Vagina (tissue), 2 donors: Measurements from ENCODE around the gene PNKD. TPM values are rescaled to one million over a fixed set of nuclear protein-coding genes. Genes with fewer than 3 reads are reported as not detected.

ENCODE experiments used
- DNase-seq, 2 donors: peaks; one replicate each; pipeline ENCODE4 v3.0.0-alpha.2; 2017; ENCODE audit errors: extremely low spot score in 2 of 2
- H3K27ac ChIP-seq: fragments of 200-600 bp; sonication (generic); one replicate; pipeline ENCODE4 v1.5.1; 2019
- H3K27me3 ChIP-seq: fragments of 200-600 bp; sonication (generic); one replicate; pipeline ENCODE4 v1.5.1; 2019
- H3K36me3 ChIP-seq, 2 donors: fragments of 200-600 bp; sonication (generic); one replicate each; pipeline ENCODE4 v1.5.1; 2017 to 2019
- H3K4me1 ChIP-seq: fragments of 200-600 bp; sonication (generic); one replicate; pipeline ENCODE4 v1.5.1; 2019
- H3K4me3 ChIP-seq, 2 donors: fragments of 200-600 bp; sonication (generic); 1 replicate in 1 of 2; 2 replicates in 1 of 2; pipeline ENCODE4 v1.5.1; 2016 to 2019
- H3K9me3 ChIP-seq: fragments of 200-600 bp; sonication (generic); one replicate; pipeline ENCODE4 v1.5.1; 2019
- POLR2A ChIP-seq, 2 donors: fragments of 450-650 bp; IDR thresholded peaks; one replicate each; pipeline ENCODE4 v1.6.1; 2017; ENCODE audit warnings: antibody characterized with exemption in 2 of 2, mild to moderate bottlenecking in 2 of 2, moderate library complexity in 2 of 2
- POLR2AphosphoS5 ChIP-seq, 2 donors: sonication (generic); formaldehyde crosslinking; IDR thresholded peaks; one replicate each; pipeline ENCODE4 v1.9.0; 2017; ENCODE audit warnings: antibody characterized with exemption in 2 of 2, mild to moderate bottlenecking in 2 of 2, low read depth in 1 of 2; ENCODE audit not compliant: insufficient read depth in 1 of 2
- intact Hi-C: fragments of 100-400 bp; cut with DNase I; formaldehyde crosslinking; loops from one replicate; pipeline ENCODE4 v1.15.1; 2023
- total RNA-seq: library from RNA; depleted of rRNA; stranded (reverse); fragments of >200 nt; gene quantifications from one replicate; pipeline ENCODE4 v1.2.3, GENCODE V29; 2016
- TF ChIP-seq, protein P1 (sequence below), 3 experiments: fragments of 450-650 bp in 2 of 3; fragments of 200-600 bp in 1 of 3; sonication (generic) in 1 of 3; IDR thresholded peaks; one replicate each; pipeline ENCODE4 v1.5.1; 2017 to 2019; ENCODE audit warnings: antibody characterized with exemption in 3 of 3, mild to moderate bottlenecking in 2 of 3, moderate library complexity in 2 of 3

PNKD gene
- total RNA-seq, 1 donor from 2014 or later = 28.7 TPM

DNA sequence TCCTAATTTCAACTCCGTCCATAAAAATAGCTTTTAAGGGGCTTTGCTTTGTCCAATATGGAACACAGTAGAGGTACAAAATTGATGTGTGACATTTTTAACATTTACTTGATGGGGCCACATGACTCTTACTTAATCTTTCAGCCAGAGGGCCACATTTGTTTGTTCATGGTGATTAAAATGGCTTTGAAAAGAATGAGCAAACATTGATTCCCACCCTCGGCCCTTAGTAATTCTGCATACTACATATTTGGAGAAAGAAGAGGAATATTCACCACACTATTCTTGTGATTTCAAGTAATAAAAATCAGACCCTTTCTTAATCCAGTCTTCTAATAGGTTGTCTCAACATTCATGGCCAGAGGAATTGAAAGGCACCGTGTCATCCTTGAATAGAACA lies 35.8 kb upstream of the PNKD start:
- TF ChIP-seq, protein P1, sequence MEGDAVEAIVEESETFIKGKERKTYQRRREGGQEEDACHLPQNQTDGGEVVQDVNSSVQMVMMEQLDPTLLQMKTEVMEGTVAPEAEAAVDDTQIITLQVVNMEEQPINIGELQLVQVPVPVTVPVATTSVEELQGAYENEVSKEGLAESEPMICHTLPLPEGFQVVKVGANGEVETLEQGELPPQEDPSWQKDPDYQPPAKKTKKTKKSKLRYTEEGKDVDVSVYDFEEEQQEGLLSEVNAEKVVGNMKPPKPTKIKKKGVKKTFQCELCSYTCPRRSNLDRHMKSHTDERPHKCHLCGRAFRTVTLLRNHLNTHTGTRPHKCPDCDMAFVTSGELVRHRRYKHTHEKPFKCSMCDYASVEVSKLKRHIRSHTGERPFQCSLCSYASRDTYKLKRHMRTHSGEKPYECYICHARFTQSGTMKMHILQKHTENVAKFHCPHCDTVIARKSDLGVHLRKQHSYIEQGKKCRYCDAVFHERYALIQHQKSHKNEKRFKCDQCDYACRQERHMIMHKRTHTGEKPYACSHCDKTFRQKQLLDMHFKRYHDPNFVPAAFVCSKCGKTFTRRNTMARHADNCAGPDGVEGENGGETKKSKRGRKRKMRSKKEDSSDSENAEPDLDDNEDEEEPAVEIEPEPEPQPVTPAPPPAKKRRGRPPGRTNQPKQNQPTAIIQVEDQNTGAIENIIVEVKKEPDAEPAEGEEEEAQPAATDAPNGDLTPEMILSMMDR (IDR thresholded peaks at IDR 0.05) = no peak
- peaks cover 0 to 92% of the 10 kb centered on the region in 2 donors for H3K36me3 ChIP-seq
- H3K27me3 ChIP-seq = no peaks in the 10 kb centered on the region
- H3K4me3 ChIP-seq = no peak overlapping the region
- DNase-seq = no peak
- H3K9me3 ChIP-seq = no peaks in the 10 kb centered on the region
- intact Hi-C loops = no loop called here
- no peak overlapping the region for H3K27ac ChIP-seq
- peaks cover 19% of the 10 kb centered on the region for H3K4me1 ChIP-seq

DNA sequence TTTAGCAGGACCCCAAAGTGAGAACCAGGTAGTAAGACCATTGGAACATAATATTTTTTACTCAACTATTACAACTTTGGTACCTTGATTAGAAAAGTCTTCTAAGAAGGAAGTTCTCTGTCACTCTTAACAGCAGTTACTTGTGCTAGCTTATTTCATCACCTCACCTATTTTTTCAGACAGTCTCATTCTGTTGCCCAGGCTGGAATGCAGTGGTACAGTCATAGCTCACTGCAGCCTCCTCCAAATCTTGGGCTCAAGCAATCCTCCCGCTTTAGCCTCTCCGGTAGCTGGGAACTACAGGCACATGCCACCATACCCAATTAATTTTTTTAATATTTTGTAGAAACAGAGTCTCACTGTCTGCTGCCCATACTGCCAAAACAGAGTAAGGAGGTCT lies 35.3 kb upstream of the PNKD start:
- TF ChIP-seq POLR2AphosphoS5 (IDR thresholded peaks at IDR 0.05; ENCODE audit: insufficient read depth in 1 of 2, low read depth in 1 of 2) (no peak), POLR2A (IDR thresholded peaks at IDR 0.05) (no peak)
- TF ChIP-seq, protein P1 (IDR thresholded peaks at IDR 0.05) = no peak

DNA sequence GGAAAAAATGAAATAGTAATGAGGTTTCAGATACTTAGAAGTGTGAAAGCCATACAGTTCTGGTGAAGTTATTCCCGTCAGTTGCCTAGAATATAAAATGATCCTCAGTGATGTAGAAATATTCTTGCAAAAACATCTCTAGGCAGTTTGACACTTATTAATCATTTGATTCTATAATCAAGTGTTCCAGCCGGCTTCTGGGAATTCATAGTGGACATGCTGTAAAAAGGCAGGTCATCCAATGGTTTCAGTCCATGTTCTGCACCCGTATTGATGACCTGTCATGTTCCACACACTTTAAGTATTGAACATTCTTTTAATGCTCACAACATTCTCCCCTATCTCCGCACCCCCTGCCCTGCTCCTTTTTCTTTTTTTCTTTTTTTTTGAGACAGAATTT lies 33.5 kb upstream of the PNKD start:
- Histone ChIP-seq H3K27me3 (no peaks in the 10 kb centered on the region), H3K4me1 (peaks cover 3% of the 10 kb centered on the region), H3K9me3 (no peaks in the 10 kb centered on the region), H3K27ac (no peak overlapping the region), H3K36me3 (peaks cover 0 to 87% of the 10 kb centered on the region in 2 donors), H3K4me3 (no peak overlapping the region)
- no peak for TF ChIP-seq POLR2A (IDR thresholded peaks at IDR 0.05)
- TF ChIP-seq, protein P1 (IDR thresholded peaks at IDR 0.05) = no peak
- no peak for TF ChIP-seq POLR2AphosphoS5 (IDR thresholded peaks at IDR 0.05; ENCODE audit: insufficient read depth in 1 of 2, low read depth in 1 of 2)
- DNase-seq = no peak
- intact Hi-C loops = no loop called here

More for the DNA sequence above, 35.3 kb upstream of the PNKD start:
- H3K36me3 ChIP-seq = peaks cover 0 to 92% of the 10 kb centered on the region in 2 donors
- no peaks in the 10 kb centered on the region for H3K9me3 ChIP-seq
- no peak overlapping the region for H3K4me3 ChIP-seq
- no peak overlapping the region for H3K27ac ChIP-seq
- intact Hi-C loops = no loop called here
- peaks cover 14% of the 10 kb centered on the region for H3K4me1 ChIP-seq
- no peak for DNase-seq
- H3K27me3 ChIP-seq = no peaks in the 10 kb centered on the region

DNA sequence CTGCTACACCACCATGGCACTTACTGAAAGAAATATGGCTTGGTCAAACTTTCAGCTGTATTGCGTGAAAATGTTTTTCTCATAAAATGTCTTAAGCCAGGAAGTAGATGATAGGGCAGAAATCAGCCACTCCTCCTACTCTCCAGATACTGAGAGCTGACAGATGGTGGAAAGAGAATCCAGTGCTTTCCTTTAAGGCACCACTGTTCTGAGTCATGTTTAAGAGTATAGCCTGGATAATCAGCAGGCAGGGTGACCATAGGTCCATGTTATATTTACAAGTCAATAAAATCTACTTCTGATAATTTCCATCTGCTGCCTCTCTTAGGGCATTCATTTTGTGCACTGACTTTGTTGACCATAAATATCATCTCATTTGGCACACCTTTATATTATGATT lies 31.4 kb upstream of the PNKD start:
- Histone ChIP-seq H3K4me3 (no peak overlapping the region), H3K27me3 (no peaks in the 10 kb centered on the region), H3K36me3 (peaks cover 0 to 85% of the 10 kb centered on the region in 2 donors), H3K27ac (no peak overlapping the region), H3K4me1 (no peaks in the 10 kb centered on the region), H3K9me3 (no peaks in the 10 kb centered on the region)
- DNase-seq = no peak
- TF ChIP-seq POLR2AphosphoS5 (IDR thresholded peaks at IDR 0.05; ENCODE audit: insufficient read depth in 1 of 2, low read depth in 1 of 2) = no peak
- TF ChIP-seq POLR2A (IDR thresholded peaks at IDR 0.05) = no peak
- TF ChIP-seq, protein P1 (IDR thresholded peaks at IDR 0.05) = no peak
- intact Hi-C loops = no loop called here

DNA sequence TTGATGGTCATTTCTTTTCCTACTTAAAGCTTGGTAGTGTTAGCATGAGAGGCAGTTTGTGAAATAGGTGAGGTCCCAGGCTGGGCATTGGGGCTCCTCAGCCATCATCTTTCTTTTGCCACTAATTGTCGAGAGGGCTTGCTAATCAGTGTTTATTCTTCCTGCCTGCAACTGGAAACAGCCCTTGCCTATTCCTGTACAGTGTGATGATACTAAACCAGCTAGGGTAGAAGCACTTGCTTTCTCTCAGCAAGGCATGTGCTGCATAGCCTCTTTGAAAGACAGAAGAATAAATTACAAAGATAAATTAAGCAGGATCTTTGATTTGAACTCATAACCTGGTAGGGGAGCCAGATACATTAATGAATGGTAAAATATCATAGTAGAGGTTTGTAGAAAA lies 26.1 kb upstream of the PNKD start:
- Histone ChIP-seq H3K27ac (no peak overlapping the region), H3K4me3 (no peak overlapping the region), H3K4me1 (no peaks in the 10 kb centered on the region), H3K27me3 (no peaks in the 10 kb centered on the region), H3K9me3 (no peaks in the 10 kb centered on the region), H3K36me3 (peaks cover 0 to 84% of the 10 kb centered on the region in 2 donors)
- DNase-seq = no peak
- TF ChIP-seq POLR2AphosphoS5 (IDR thresholded peaks at IDR 0.05; ENCODE audit: insufficient read depth in 1 of 2, low read depth in 1 of 2) = no peak
- TF ChIP-seq POLR2A (IDR thresholded peaks at IDR 0.05) = no peak
- TF ChIP-seq, protein P1 (IDR thresholded peaks at IDR 0.05) = no peak
- intact Hi-C loops = no loop called here
